Right atrium auricular region (tissue), 2 donors: Measurements from ENCODE around the gene HMGCLL1. TPM values are rescaled to one million over a fixed set of nuclear protein-coding genes. Genes with fewer than 3 reads are reported as not detected.
A peak's percentile ranks its signal among the peaks of the same experiment; 100 is the strongest.

ENCODE experiments used
- DNase-seq: peaks from one replicate; pipeline ENCODE4 v3.0.0-alpha.2; 2019; ENCODE audit warnings: low spot score
- H3K27ac ChIP-seq, 2 donors: fragments of 200-600 bp; sonication (generic); 1 replicate in 1 of 2; 2 replicates in 1 of 2; pipeline ENCODE4 v1.5.1; 2016 to 2019
- H3K27me3 ChIP-seq, 2 donors: fragments of 200-600 bp; sonication (generic); one replicate each; pipeline versions ENCODE4 v1.5.1 to v1.6.0; 2017 to 2019
- H3K36me3 ChIP-seq: fragments of 200-600 bp; sonication (generic); one replicate; pipeline ENCODE4 v1.5.1; 2016
- H3K4me1 ChIP-seq, 2 donors: fragments of 200-600 bp; sonication (generic); one replicate each; pipeline versions ENCODE4 v1.5.1 to v1.6.0; 2017 to 2019
- H3K4me3 ChIP-seq, 2 donors: fragments of 200-600 bp; sonication (generic); 1 replicate in 1 of 2; 2 replicates in 1 of 2; pipeline ENCODE4 v1.5.1; 2017 to 2019; ENCODE audit warnings: mild to moderate bottlenecking in 1 of 2, moderate library complexity in 1 of 2
- H3K9me3 ChIP-seq, 2 donors: fragments of 200-600 bp; sonication (generic); one replicate each; pipeline ENCODE4 v1.5.1; 2019
- CTCF ChIP-seq, 2 donors: fragments of 200-600 bp; sonication (generic); IDR thresholded peaks; one replicate each; pipeline ENCODE4 v1.5.1; 2019; ENCODE audit warnings: antibody characterized with exemption in 2 of 2
- total RNA-seq, 2 donors: library from RNA; depleted of rRNA; stranded (reverse); fragments of >200 nt; gene quantifications; one replicate each; pipeline ENCODE4 v1.1.0, GENCODE V29; 2016

Gene HMGCLL1
- total RNA-seq, 2 donors from 2014 or later, result 0.94 to 2.6 TPM

GRCh38 chr6:55536391-55536956 lies 42.5 kb downstream of the HMGCLL1 start:
- Histone ChIP-seq H3K27ac (no peak overlapping the region), H3K4me1 (no peaks in the 10 kb centered on the region), H3K27me3 (no peaks in the 10 kb centered on the region), H3K4me3 (no peak overlapping the region), H3K36me3 (no peaks in the 10 kb centered on the region), H3K9me3 (no peaks in the 10 kb centered on the region)
- DNase-seq, result no peak
- no peak for TF ChIP-seq CTCF (IDR thresholded peaks at IDR 0.05)

- Histone ChIP-seq H3K4me3 (no peak overlapping the region), H3K9me3 (no peaks in the 10 kb centered on the region), H3K4me1 (no peaks in the 10 kb centered on the region), H3K27ac (no peak overlapping the region), H3K36me3 (no peaks in the 10 kb centered on the region), H3K27me3 (no peaks in the 10 kb centered on the region)
- no peak for DNase-seq
- no peak for TF ChIP-seq CTCF (IDR thresholded peaks at IDR 0.05)
Measured at GRCh38 chr6:55531496-55531895, 47.5 kb downstream of the HMGCLL1 start.

- Histone ChIP-seq H3K27me3 (no peaks in the 10 kb centered on the region), H3K4me1 (no peaks in the 10 kb centered on the region), H3K27ac (no peak overlapping the region), H3K9me3 (no peaks in the 10 kb centered on the region), H3K4me3 (no peak overlapping the region), H3K36me3 (no peaks in the 10 kb centered on the region)
- TF ChIP-seq CTCF (IDR thresholded peaks at IDR 0.05), result no peak
- no peak for DNase-seq
Measured at GRCh38 chr6:55530931-55531330, 48.1 kb downstream of the HMGCLL1 start.

GRCh38 chr6:55528624-55529023 lies 50.4 kb downstream of the HMGCLL1 start:
- H3K4me3 ChIP-seq, result no peak overlapping the region
- DNase-seq, result no peak
- no peaks in the 10 kb centered on the region for H3K9me3 ChIP-seq
- peak in 1 of 2 donors; percentile 11 for TF ChIP-seq CTCF (IDR thresholded peaks at IDR 0.05)
- H3K27ac ChIP-seq, result no peak overlapping the region
- H3K27me3 ChIP-seq, result no peaks in the 10 kb centered on the region
- no peaks in the 10 kb centered on the region for H3K4me1 ChIP-seq
- H3K36me3 ChIP-seq, result no peaks in the 10 kb centered on the region

- no peaks in the 10 kb centered on the region for H3K4me1 ChIP-seq
- no peak overlapping the region for H3K27ac ChIP-seq
- no peak for DNase-seq
- H3K4me3 ChIP-seq, result no peak overlapping the region
- H3K9me3 ChIP-seq, result no peaks in the 10 kb centered on the region
- no peaks in the 10 kb centered on the region for H3K27me3 ChIP-seq
- TF ChIP-seq CTCF (IDR thresholded peaks at IDR 0.05), result no peak
- H3K36me3 ChIP-seq, result no peaks in the 10 kb centered on the region
Measured at GRCh38 chr6:55524441-55524840, 54.6 kb downstream of the HMGCLL1 start.

- H3K36me3 ChIP-seq, result no peaks in the 10 kb centered on the region
- H3K4me1 ChIP-seq, result no peaks in the 10 kb centered on the region
- H3K4me3 ChIP-seq, result no peak overlapping the region
- H3K9me3 ChIP-seq, result no peaks in the 10 kb centered on the region
- H3K27ac ChIP-seq, result no peak overlapping the region
- no peak for DNase-seq
- H3K27me3 ChIP-seq, result no peaks in the 10 kb centered on the region
- TF ChIP-seq CTCF (IDR thresholded peaks at IDR 0.05), result no peak
Measured at GRCh38 chr6:55518529-55519060, 60.4 kb downstream of the HMGCLL1 start.
